Thoracic aorta (tissue), 2 donors: ENCODE results near the gene JAKMIP1. TPM values are rescaled to one million over a fixed set of nuclear protein-coding genes. Genes with fewer than 3 reads are reported as not detected.

Experiments used
- ATAC-seq: fragments of 150-250 bp; one replicate; pipeline ENCODE4 v1.8.0; 2017; ENCODE audit warnings: low read depth; ENCODE audit not compliant: insufficient number of reproducible peaks, low FRiP score
- DNase-seq: peaks from one replicate; pipeline ENCODE4 v3.0.0-alpha.2; 2020; ENCODE audit warnings: low spot score
- H3K27ac ChIP-seq, 2 donors: fragments of 200-600 bp; sonication (generic); 1 replicate in 1 of 2; 2 replicates in 1 of 2; pipeline ENCODE4 v1.5.1; 2016; ENCODE audit warnings: mild to moderate bottlenecking in 2 of 2, moderate library complexity in 2 of 2
- H3K27me3 ChIP-seq: fragments of 200-600 bp; sonication (generic); replicated peaks from 2 replicates; pipeline ENCODE4 v1.6.0; 2016; ENCODE audit warnings: mild to moderate bottlenecking; ENCODE audit not compliant: insufficient read depth
- H3K36me3 ChIP-seq: fragments of 200-600 bp; sonication (generic); one replicate; pipeline ENCODE4 v1.5.1; 2016
- H3K4me1 ChIP-seq, 2 donors: fragments of 200-600 bp; sonication (generic); 1 replicate in 1 of 2; 2 replicates in 1 of 2; pipeline versions ENCODE4 v1.5.1 to v1.6.0; 2016; ENCODE audit warnings: low read depth in 2 of 2, mild to moderate bottlenecking in 1 of 2; ENCODE audit not compliant: control insufficient read depth in 1 of 2
- H3K4me3 ChIP-seq: fragments of 200-600 bp; sonication (generic); 2 replicates; pipeline ENCODE4 v1.5.1; 2016; ENCODE audit warnings: mild to moderate bottlenecking
- H3K9me3 ChIP-seq: fragments of 200-600 bp; sonication (generic); 2 replicates; pipeline ENCODE4 v1.5.1; 2016
- total RNA-seq, 2 donors: library from RNA; depleted of rRNA; stranded (reverse); fragments of >200 nt; gene quantifications; one replicate each; pipeline versions ENCODE4 v1.1.0 to v1.2.3, GENCODE V29; 2016
- TF ChIP-seq, protein P1 (sequence below): fragments of 200-600 bp; sonication (generic); IDR thresholded peaks from one replicate; pipeline ENCODE4 v1.5.1; 2019; ENCODE audit warnings: antibody characterized with exemption

The JAKMIP1 gene
- total RNA-seq, 2 donors from 2014 or later = 0.28 to 0.81 TPM

DNA sequence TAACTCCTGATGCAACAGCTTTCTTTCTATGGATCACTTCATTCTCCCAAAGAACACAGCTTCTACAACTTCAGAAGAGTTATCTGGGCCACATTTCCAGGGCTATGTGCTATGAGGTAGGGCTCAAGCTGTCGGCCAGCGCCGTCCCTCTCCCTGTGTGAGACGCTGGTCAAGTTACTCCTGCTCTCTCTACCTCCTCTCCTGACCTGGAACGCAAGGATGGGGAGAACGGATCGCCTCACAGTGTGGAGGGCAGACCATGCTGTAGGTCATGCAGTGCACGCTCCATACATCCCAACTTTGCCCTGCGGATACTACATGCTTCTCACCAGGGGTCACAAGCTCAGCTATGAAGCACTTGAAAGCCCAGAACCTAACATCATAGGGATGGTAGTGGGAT is 42.4 kb downstream of the JAKMIP1 start:
- DNase-seq = no peak
- Histone ChIP-seq H3K4me3 (no peak overlapping the region), H3K36me3 (no peaks in the 10 kb centered on the region), H3K27me3 (no peaks in the 10 kb centered on the region), H3K4me1 (no peaks in the 10 kb centered on the region), H3K27ac (no peak overlapping the region), H3K9me3 (no peaks in the 10 kb centered on the region)
- TF ChIP-seq, protein P1, sequence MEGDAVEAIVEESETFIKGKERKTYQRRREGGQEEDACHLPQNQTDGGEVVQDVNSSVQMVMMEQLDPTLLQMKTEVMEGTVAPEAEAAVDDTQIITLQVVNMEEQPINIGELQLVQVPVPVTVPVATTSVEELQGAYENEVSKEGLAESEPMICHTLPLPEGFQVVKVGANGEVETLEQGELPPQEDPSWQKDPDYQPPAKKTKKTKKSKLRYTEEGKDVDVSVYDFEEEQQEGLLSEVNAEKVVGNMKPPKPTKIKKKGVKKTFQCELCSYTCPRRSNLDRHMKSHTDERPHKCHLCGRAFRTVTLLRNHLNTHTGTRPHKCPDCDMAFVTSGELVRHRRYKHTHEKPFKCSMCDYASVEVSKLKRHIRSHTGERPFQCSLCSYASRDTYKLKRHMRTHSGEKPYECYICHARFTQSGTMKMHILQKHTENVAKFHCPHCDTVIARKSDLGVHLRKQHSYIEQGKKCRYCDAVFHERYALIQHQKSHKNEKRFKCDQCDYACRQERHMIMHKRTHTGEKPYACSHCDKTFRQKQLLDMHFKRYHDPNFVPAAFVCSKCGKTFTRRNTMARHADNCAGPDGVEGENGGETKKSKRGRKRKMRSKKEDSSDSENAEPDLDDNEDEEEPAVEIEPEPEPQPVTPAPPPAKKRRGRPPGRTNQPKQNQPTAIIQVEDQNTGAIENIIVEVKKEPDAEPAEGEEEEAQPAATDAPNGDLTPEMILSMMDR = no peak
- no peak for ATAC-seq

DNA sequence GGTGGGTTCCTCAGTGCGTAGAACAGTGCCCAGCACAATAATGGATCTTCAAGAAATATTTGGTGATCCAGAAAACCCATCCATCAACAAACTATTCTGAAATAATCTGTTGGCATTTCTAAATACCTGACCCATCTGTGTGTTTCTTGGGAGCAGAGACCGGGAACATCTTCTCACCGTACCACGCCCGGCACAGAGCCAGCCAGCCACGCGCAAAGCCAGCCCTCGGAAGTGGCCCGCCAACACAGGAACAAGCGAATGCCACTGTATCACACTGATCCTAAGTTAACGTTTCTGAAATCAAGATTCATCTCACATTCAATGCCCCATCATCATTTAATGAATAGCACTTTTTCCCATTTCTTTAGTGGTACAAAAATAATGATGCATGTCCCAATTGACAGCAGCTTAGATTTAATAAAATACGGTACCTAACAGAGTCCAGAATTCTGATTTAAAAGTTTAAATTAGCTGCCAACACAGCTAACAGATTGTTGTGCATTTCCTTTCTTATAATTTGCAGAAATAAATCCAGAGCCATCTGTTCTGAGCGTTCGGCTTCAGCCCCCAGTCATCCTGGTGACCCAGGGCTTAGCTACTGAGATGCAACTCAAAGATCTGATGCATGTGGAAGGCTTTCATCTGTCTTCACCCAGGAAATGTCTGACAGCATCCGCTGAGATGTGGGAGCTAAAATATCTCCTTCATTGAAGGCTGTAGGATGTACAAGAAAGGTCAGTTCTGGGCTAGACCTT is 44.2 kb downstream of the JAKMIP1 start:
- DNase-seq (no peak), ATAC-seq (no peak)
- H3K4me3 ChIP-seq = no peak overlapping the region
- no peaks in the 10 kb centered on the region for H3K36me3 ChIP-seq
- TF ChIP-seq, protein P1 = no peak
- no peaks in the 10 kb centered on the region for H3K4me1 ChIP-seq
- no peak overlapping the region for H3K27ac ChIP-seq
- H3K27me3 ChIP-seq = no peaks in the 10 kb centered on the region
- no peaks in the 10 kb centered on the region for H3K9me3 ChIP-seq

DNA sequence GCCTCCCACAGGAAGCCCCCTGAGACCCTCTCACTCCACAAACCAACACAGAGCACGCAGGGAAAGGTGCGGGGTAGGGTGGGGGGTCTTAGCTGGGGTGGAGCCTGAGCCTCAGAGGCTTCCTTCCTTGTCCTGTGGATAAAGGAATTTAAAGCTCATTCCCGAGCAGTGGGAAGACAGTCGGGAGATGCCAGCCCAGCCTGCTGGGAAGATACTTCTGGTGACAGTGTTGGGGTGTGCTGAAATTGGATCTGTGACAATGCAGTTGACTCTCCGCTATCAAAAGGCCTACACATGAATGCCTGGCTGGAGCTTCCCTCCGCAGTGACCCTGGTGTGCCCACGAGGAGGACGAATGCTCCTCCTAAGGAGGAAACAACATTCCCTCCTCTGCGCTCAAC is 45.5 kb downstream of the JAKMIP1 start:
- H3K4me1 ChIP-seq = no peaks in the 10 kb centered on the region
- ATAC-seq = no peak
- TF ChIP-seq, protein P1 = no peak
- no peaks in the 10 kb centered on the region for H3K9me3 ChIP-seq
- no peaks in the 10 kb centered on the region for H3K27me3 ChIP-seq
- H3K27ac ChIP-seq = no peak overlapping the region
- DNase-seq = no peak
- H3K4me3 ChIP-seq = no peak overlapping the region
- no peaks in the 10 kb centered on the region for H3K36me3 ChIP-seq

DNA sequence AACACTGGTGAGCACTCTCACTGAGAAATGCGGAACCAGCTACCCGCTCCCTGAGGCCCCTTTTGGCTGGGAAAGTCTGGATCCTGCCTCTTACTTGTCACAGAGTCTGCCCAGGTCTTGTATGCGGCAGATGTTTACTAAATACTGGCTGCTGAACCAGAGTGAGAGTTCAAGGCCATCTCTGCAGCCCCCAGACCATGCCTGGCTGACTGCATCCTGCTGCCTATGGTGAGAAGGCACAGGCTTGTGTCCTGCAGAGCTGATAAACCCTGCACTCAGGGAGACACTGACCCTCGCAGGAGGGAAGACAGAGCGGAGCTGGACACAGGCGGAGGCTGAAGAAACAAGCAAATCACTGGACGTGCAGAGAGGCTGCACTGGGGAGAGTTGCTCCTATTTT is 46.5 kb downstream of the JAKMIP1 start:
- no peaks in the 10 kb centered on the region for H3K27me3 ChIP-seq

DNA sequence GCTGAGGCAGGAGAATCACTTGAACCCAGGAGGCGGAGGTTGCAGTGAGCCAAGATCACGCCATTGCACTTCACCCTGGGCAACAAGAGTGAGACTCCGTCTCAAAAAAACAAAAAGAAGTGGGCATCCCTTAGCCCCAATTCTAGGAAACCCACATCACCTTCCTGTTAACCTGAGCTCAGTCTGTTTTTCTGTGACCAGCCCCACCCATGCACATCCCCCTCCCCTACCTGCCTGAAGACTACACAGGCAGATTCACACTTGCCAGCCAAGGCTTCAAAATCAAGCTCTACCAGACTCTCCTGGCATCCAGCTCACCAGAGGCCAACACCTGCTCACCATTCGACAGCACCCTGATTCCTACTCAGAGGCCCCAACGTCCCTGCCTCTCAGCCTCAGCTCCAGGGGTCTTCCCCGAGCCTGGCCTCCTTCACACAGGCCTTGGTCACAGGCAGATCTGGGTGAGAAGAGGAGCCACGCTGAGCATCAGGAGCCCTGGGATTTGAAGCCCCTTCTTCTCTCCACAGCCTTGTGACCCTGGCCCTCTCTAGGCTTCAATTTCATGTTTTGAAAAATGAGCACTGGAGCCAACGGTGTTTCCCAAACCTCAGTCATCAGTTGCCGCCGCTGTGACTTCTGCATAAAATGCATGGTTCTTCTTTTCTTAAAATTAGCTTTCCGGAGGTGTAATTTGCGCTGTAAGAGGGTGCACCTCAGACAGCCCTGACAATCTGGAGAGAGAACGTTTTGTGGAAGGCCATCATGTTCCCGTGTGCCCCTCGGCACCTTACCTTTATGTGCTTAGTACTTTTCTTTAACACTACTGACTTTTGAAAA is 47.3 kb downstream of the JAKMIP1 start:
- H3K4me3 ChIP-seq = no peak overlapping the region
- DNase-seq (no peak), ATAC-seq (no peak)
- no peaks in the 10 kb centered on the region for H3K27me3 ChIP-seq
- no peaks in the 10 kb centered on the region for H3K4me1 ChIP-seq
- no peaks in the 10 kb centered on the region for H3K36me3 ChIP-seq
- H3K27ac ChIP-seq = no peak overlapping the region
- TF ChIP-seq, protein P1 = no peak
- no peaks in the 10 kb centered on the region for H3K9me3 ChIP-seq

More for the DNA sequence above, 46.5 kb downstream of the JAKMIP1 start:
- ATAC-seq (no peak), DNase-seq (no peak)
- no peaks in the 10 kb centered on the region for H3K9me3 ChIP-seq
- H3K27ac ChIP-seq = no peak overlapping the region
- no peaks in the 10 kb centered on the region for H3K36me3 ChIP-seq
- TF ChIP-seq, protein P1 = no peak
- H3K4me1 ChIP-seq = no peaks in the 10 kb centered on the region
- no peak overlapping the region for H3K4me3 ChIP-seq
